GM19240 (cell line): ENCODE measurements around the gene RND3.

Source experiments
- DNase-seq: peaks from one replicate; pipeline ENCODE4 v3.0.0; 2011; ENCODE audit warnings: low spot score; ENCODE audit not compliant: insufficient read length

The RND3 gene

DNA sequence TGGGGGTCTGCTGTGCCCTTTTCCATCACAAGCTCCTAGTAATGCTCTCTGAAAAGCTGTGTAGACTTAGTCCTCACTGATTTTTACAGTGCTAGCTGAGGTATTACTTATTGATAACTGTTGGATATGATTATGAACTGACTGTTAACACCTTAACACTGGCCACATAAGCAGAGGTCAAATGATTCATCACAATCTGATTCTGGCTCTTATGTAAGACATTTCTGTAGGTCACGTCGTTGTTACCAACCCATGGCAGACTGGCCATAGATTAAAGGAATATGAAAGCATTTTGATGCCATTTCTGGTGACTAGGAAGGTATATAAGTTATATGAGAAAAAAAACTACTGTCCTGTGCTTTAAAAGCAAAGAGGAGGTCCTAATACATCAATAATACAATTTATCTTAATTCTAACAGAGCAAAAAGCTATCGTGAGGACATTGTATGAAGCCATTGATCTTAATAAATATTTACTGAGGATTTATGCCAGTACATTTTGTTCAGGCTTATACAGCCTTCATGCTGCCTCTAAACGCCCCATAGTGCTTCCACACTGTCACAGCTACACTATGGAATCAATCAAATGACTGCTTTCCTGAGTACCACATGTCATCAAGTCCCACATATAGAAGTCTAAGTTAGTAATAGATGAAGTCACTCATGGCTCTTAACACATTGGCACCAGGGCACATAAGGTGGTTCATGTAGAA is 6.9 kb upstream of the RND3 start:
- DNase-seq = no peak

DNA sequence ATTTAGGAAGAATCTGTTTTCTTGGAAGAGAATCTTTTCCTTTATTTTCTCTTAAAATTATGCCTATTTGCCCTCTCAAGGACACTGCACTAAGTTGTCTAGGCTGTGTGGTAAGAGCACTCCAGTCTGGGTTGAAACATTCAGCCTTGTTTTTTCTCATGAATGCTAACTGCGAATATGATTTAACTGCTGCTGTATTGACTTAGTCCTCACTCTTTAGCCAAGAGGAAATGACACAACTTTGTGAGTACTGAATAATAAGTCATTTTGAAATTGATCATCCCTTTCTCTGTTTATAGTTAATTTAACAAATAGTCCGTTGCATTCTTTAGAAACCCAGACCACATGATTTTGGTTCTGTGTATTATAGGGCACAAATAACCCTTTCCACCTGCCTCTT is 4.5 kb upstream of the RND3 start:
- no peak for DNase-seq

DNA sequence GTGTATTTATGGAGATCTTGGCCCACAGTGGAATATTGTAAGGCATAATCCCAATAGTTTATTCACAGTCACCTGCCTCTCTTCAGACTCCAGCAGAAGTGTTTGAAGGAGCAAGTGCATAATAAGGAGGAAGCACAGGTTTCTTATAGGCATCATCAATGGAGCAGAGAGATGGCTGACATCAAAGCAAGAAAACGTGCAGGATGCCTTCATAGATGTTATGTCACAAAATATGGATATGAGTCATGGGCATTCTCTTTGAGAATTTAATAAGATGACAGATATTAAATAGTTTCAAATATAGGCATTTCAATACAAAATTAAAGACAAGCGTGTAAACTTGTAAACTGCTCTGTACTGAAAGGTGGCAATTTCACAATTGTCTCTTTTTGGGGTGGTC is 4.0 kb upstream of the RND3 start:
- no peak for DNase-seq

DNA sequence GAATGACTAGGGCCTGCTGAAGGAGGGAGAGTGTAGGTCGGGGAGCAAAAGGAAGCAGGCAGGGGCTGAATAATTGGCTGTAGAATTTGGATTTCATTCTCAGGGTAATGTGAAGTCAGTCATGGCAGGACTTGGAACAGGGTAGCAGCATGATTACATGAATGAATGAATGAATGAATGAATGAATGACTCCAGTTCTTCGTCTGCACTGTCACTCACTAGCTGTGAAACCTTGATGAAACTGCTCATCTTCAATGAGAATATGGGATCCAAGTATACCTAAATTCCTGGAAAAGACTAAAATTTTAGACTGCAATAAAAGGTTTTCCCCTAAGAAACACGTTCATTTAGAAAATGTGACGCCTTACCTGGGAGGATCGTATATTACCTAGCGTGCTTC is 3.0 kb upstream of the RND3 start:
- no peak for DNase-seq

- DNase-seq = no peak
These were observed 655 bp downstream of the RND3 start for GRCh38 chr2:150486539-150487484.

DNA sequence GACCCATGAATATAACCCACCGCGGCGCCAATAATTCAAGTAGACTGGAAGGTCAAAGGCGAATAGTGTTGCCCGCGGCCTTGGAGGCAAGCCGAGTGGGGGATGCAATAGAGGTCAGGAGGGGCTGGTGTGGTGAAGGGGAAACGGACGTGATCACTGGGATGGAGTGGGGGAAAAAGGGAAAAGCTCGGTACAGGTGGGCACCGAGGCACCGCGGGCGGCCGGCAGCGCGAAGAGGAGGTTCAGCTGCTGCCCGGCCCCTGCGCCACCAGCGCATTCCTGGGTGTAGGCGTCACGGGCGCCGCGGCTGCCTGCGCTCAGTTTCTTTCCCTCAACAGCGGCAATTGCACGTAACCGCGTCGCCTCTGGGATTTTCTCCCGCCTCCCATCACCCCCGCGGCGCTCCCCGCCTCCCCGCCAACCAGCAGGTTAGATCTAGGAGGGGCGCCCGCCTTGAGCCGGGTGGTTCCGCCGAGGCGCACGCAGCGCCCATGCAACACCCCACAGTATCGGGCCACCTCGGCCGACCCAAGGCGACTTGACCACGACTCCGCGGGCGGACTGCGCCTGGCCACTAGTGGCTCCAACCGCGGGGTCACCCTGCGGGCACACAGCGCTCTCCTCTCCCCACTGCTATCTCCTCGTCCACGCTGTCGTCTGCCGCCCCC is 1.5 kb downstream of the RND3 start:
- no peak for DNase-seq

GRCh38 chr2:150485114-150485870 is 2.2 kb downstream of the RND3 start:
- DNase-seq = no peak

DNA sequence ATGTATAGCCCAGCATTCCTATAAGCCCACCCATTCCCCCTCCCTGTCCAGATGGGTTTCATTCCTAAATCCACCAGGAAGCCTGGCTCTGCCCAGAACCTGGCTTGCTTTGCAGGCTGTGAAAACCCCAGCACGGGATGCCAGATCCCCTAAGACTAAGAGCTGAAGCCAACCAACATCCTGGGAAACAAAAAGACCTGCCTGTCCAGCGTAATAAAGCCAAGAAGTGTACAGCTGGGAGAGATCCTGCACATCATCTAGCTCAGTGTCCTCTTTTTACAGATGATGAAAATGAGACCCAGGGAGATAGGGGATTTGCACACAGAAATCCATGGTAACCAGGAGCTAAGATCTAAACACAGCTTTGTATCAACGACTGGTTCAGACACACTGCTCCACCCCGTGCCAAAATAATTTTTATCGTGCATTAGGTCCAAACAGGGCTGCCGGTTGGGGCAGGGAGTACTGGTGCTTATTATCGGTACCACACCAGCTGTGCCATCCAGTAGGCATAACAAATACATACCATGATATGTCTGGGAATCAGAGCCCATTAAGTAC is 2.9 kb downstream of the RND3 start:
- no peak for DNase-seq

DNA sequence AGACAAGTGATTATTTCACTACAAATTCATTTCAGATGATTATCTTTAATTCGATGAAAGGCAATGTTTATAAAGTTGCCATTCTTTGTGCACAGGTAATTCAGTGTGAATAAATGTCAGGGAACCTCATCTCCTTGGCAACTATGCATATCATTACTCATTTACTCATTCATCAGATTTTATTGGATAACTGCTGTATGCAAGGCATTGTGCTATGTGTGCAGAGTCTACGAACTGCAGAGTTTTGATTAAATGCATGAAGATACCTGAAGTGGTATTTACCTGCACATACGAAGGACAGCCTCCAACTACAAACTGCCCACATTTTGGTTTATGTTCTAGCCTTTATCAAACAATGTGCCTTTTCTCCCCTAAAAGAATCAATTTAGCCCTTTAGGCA is 3.5 kb downstream of the RND3 start:
- no peak for DNase-seq

DNA sequence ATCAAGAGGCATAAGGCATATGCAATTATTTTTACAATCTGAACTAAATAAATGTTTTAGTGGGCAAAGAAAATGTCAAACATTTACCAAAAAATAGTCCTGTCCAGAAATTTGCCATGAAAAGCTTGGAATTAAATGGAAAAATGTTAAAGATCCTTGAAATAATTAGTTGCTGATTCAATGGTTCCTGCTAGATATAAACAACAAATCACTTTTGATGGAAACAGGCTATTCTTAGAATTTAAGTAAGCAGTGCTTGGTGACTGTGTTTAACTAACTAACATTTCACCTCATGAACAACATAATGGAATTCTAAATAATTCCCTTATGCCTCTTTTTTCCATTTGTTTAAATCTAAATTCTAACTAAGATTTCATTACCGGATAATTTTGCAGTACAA is 3.9 kb downstream of the RND3 start:
- DNase-seq = no peak

DNA sequence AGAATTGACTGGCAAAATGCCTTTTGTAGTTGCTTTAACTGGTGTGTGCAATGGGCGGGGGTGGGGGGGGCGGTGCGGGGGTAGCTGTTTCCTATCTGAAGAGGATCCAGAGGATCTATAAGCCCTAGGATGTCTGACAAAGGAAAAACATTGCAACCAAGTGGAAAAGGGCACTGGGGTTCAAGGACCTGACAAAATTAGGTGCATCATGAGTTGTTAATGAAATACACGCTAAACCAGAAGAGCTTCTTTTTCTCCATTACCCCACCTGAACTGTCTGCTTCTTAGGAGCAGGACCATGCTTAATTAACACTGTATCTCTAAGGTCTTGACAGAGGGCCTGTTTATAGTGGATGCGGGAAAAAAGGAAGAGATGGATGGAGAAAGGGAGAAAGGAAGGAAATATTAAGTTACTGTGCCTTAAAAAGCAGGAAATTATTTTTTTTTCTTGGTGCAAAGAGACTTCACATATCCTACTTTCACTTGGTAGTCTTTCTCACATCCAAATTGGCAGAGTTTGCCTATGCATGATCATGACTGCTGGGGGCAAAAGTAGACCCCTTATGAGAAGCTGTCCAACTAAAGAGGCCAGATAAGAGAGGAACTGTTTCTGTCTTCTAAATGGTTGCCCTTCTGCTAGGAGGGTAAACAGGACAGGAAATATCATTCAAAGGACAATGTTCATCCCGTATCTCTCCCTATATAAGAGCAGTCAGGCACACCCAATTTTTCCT is 4.6 kb downstream of the RND3 start:
- no peak for DNase-seq

- DNase-seq = no peak
These were observed 5.4 kb downstream of the RND3 start for GRCh38 chr2:150482111-150482510.

DNA sequence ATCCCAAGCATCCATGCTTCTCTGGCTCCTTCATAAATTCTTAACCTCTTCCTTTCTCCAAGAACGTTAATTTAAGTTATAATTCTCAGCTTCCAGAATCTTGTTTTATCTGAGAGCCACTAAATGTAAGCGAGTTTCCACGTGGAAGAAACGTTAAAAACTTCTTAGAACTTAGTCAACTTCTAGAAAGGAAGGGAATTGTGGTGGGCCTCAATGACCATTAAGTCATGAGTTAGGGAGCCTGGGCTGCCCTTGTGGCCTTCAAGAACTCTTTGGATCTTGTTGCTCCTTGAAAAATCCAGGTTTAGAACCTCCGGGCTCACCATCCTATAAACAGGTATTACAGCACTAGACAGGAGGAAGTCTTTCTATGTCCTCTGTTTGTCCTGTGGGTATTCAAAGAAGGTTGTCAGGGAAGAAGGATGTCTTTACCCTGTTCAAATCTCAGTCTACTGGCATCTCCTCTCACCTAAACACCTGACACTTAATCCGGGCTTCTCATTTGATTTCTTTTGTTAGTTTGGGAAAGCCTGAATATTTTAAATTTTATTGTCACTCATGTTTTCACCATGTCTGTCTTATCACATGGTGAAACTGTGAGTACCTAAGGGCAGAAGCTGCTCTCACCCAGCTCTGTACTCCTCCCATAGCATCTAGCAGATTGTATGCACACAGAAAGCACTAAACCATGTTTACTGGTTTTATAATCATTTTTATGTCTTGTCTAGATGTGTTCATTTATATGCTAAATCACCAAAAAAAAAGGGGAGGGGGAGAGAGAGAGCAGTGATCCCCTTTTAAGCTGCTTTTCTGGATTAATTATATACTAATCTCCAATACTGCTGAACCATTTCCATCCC is 6.3 kb downstream of the RND3 start:
- DNase-seq = no peak

DNA sequence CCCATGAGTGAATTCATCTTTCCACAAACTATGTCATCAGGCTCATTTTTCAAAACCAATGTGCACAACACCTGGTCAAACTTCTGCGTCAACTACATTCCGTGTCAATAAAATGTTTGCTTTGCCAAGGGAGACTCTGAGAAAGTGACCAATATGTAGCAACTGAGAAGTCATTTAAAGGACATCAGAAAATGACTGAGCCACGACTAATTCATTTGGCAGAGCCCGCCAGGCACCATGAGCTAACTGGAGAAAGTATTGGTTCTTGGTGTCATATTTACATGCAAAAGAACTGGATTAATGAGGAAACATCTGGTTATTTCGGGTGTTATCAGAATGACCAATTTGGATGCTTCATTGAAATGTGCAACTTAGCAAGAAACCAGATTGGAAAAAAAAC is 7.2 kb downstream of the RND3 start:
- DNase-seq = no peak

DNA sequence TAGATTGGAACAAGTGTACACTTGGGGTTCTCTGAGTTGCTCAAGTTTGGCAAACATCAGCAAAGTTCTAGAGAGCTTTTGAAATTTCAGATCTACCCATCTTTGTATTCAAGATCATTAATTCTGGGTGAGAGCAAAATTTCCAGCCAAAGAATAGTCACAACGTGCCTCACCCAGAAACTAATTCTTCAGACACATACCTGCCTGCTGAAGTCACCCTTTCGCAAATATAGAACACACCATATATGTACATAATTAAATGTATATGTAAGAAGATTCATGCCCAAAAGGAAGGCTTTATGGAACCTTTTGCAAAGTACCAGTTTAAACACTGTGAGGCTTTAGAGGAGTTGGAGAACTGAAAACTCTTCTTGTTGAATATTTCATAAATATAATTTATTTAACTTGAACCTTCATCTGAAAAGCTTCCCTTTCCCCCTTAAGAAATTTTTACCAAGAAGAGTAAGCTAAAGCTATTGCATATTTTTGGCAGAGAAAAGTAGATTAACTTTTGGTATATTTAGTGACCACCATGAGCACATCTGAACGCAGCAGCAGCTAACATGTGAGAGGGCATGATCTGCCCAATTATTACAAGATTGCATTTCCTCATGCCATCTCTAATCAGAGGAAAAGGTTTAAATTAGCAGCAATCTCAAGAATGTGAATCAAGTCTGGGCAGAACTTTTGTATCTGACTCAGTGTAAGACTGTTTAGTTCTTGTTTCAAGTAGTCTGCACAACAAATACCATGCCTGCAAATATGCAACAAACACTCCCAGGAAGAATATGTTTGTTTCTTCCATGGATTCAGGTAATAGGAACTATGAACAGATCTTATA is 8.2 kb downstream of the RND3 start:
- no peak for DNase-seq

DNA sequence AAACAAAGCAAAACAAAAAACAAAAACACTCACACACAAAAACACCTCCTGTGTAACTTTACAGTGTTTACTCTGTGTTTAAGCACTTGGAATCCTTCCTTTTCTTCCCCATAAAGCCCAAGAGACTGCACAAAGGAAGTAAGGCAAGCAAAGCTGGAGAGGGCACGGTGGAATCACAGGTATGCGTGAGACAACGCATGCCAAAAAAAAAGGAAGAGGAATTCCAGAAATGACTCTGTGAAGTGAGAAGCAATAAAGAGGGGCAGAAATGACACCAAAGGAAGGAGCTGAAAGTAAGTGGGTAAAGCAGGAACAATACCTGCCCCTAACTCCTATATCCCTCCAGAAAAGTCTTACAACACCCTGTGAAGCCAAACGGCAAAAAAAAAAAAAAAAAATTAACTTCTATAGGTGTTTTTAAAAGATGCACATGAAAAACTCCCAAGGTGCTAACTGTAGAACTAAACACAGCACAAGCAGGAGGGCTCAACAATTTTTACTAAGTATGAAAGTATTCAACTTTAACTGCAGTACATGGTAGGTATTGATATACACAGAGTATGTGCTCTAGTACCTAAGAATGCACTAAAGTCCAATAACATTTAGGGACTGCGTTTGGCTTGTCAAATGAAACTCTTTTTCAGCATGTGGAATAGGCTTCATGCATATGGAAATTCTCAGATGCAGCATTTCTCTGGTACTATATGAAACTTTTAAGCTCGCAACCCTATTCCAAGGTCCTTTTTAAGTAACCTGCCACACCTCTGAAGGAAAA is 9.1 kb downstream of the RND3 start:
- no peak for DNase-seq

DNA sequence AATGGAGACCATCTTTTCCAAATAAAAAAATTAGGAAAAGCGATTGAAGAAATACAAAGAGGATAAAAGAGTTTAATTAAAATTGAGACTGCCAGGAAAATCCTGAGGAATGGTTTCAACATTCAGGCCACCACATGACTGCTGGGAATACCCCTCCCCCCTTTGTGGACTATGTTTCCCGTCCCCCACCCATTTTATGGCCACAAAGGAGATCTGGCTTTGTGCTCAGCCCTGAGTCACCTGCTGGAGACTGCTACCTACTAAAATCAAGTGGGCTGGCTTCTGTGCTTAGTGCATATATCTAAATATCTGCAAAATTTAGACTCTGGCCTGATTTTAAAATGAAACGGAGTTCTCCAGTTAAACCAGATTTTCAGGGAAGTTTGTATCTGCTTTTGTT is 10.1 kb downstream of the RND3 start:
- no peak for DNase-seq

DNA sequence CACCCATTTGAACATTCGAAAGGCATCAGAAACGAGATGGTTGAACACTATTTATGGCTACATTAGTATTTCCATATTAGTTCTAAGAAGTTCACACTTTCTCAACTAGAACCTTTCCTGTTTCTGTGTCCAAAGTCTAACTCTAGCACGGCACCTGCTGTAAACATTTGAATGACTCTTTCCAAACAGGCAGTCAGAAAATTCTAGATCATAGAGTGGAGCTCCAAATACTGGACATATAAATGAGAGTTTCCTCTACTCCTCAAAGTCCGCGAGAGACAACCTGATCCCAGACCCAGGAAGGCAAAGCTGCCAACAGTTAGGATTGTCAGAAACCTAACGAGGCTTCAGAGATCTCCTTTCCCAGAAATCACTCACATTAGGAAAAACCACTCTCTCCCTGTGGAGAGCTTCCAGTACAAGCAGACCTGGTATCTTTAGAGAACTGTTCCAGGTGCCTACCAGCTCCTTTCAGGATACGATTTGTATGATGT is 10.6 kb downstream of the RND3 start:
- DNase-seq = no peak
